Medulla oblongata (tissue), 1 donor: Measurements from ENCODE around the gene TDP1.
"Not testable (repeated sequence)": the region's sequence is repeated elsewhere in the genome, so short reads cannot be mapped to it uniquely, and the experiment has no call there.

Experiments
- DNase-seq: peaks from one replicate; pipeline ENCODE4 v3.0.0-alpha.2; 2015; ENCODE audit errors: extremely low spot score

The TDP1 gene

GRCh38 chr14:89990218-89990617 is 34.5 kb downstream of the TDP1 start:
- no peak for DNase-seq

- DNase-seq = no peak
Observed at GRCh38 chr14:89990623-89991275, 35.0 kb downstream of the TDP1 start.

GRCh38 chr14:89992273-89992672 is 36.5 kb downstream of the TDP1 start:
- no peak for DNase-seq

GRCh38 chr14:89996963-89997362 is 41.2 kb downstream of the TDP1 start:
- DNase-seq = no peak

- no peak for DNase-seq
Observed at GRCh38 chr14:90000935-90001334, 45.2 kb downstream of the TDP1 start.

- DNase-seq = no peak
Observed at GRCh38 chr14:90003526-90004307, 48.0 kb downstream of the TDP1 start.

GRCh38 chr14:90005441-90005840 is 49.7 kb downstream of the TDP1 start:
- no peak for DNase-seq

- DNase-seq = no peak
Observed at GRCh38 chr14:90005939-90006530, 50.3 kb downstream of the TDP1 start.

- no peak for DNase-seq
Observed at GRCh38 chr14:90017371-90017770, 61.6 kb downstream of the TDP1 start.

- DNase-seq = no peak
Observed at GRCh38 chr14:90019824-90020523, 64.2 kb downstream of the TDP1 start.

- no peak for DNase-seq
Observed at GRCh38 chr14:90023176-90023896, 67.6 kb downstream of the TDP1 start.

GRCh38 chr14:90024910-90025309 is 69.2 kb downstream of the TDP1 start:
- no peak for DNase-seq

GRCh38 chr14:90026608-90027007 is 70.9 kb downstream of the TDP1 start:
- not testable (repeated sequence) for DNase-seq

- no peak for DNase-seq
Observed at GRCh38 chr14:90027842-90028241, 72.1 kb downstream of the TDP1 start.

- DNase-seq = no peak
Observed at GRCh38 chr14:90034156-90034555, 78.4 kb downstream of the TDP1 start.

GRCh38 chr14:90034835-90035525 is 79.3 kb downstream of the TDP1 start:
- DNase-seq = no peak

- no peak for DNase-seq
Observed at GRCh38 chr14:90039253-90040010, 83.7 kb downstream of the TDP1 start.

- no peak for DNase-seq
Observed at GRCh38 chr14:90040411-90040810, 84.7 kb downstream of the TDP1 start.

GRCh38 chr14:90042496-90043252 is 86.9 kb downstream of the TDP1 start:
- no peak for DNase-seq

- DNase-seq = no peak
Observed at GRCh38 chr14:90045616-90046015, 89.9 kb downstream of the TDP1 start.
